Measurements from ENCODE around the gene CLEC4E.

GRCh38 chr12:8546591-8546990 lies 5.9 kb upstream of the CLEC4E start:
- TF ChIP-seq GATA2 (IDR thresholded peaks at IDR 0.05; ENCODE audit: low read depth, low read length) (no peak), GATA3 (IDR thresholded peaks at IDR 0.05; ENCODE audit: low read depth, low read length) (no peak)
